Lower leg skin (tissue), 4 donors: ENCODE results near the gene LIFR. TPM values are rescaled to one million over a fixed set of nuclear protein-coding genes. Genes with fewer than 3 reads are reported as not detected.

Experiments
- DNase-seq, 2 donors: peaks; one replicate each; pipeline ENCODE4 v3.0.0-alpha.2; 2019; ENCODE audit warnings: low spot score in 2 of 2
- H3K4me3 ChIP-seq: fragments of 200-600 bp; sonication (generic); 2 replicates; pipeline ENCODE4 v1.5.1; 2017; ENCODE audit warnings: mild to moderate bottlenecking, low read depth; ENCODE audit not compliant: poor library complexity, severe bottlenecking
- POLR2A ChIP-seq, 2 donors: fragments of 450-650 bp; IDR thresholded peaks; one replicate each; pipeline ENCODE4 v1.6.1; 2016 to 2017; ENCODE audit warnings: antibody characterized with exemption in 2 of 2, mild to moderate bottlenecking in 1 of 2, moderate library complexity in 1 of 2
- WGBS, 2 donors: methylation state at CpG; one replicate each; pipeline ENCODE4 v1.1.5; 2018; 5-methylcytosine and 5-hydroxymethylcytosine counted together
- intact Hi-C: fragments of 100-400 bp; cut with DNase I; formaldehyde crosslinking; loops from one replicate; pipeline ENCODE4 v1.15.0; 2023; ENCODE audit warnings: low total_unique reads
- total RNA-seq, 4 donors: library from RNA; depleted of rRNA; stranded (reverse); fragments of >200 nt; gene quantifications; one replicate each; pipeline ENCODE4 v1.1.0, GENCODE V29; 2016
- TF ChIP-seq, protein P1 (sequence below), 3 donors: fragments of 450-650 bp; IDR thresholded peaks; one replicate each; pipeline ENCODE4 v1.5.1; 2016; ENCODE audit warnings: antibody characterized with exemption in 3 of 3, mild to moderate bottlenecking in 3 of 3, moderate library complexity in 2 of 3

LIFR gene
- total RNA-seq, 4 donors from 2014 or later, result 28.3 to 70.6 (median 42.1) TPM

DNA sequence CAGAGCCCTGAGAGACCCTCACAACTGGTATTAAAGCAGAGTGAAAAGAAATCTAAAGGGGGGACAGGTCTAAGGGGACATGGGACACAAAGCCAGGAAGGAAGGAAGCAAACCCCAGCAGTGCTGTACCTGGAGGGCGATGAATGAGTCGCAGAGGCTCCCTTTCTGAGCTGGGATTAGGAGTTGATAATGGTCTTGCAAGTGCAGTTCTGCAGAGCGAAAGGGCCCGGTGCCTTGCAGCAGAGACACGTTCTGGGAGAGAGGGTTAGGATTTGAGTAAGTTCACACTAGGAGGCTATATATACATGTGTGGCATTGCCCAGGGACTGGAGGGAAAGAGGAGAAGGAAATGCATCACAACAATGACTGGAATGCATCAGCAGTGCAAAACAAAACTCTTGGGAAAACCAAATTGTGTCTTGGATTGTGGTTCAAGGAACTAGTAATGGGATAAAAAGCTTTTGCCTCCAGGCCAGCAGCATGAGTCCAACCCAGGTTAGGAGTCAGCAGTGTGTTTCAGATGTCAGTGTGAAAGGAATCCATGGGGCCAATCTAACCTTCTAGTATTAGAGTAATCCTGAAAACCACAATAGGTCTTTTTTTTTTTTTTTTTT is 38.8 kb upstream of the LIFR start:
- WGBS, 2 donors, result 74% methylated on average over 5 of the region's 5 CpGs
- TF ChIP-seq, protein P1, sequence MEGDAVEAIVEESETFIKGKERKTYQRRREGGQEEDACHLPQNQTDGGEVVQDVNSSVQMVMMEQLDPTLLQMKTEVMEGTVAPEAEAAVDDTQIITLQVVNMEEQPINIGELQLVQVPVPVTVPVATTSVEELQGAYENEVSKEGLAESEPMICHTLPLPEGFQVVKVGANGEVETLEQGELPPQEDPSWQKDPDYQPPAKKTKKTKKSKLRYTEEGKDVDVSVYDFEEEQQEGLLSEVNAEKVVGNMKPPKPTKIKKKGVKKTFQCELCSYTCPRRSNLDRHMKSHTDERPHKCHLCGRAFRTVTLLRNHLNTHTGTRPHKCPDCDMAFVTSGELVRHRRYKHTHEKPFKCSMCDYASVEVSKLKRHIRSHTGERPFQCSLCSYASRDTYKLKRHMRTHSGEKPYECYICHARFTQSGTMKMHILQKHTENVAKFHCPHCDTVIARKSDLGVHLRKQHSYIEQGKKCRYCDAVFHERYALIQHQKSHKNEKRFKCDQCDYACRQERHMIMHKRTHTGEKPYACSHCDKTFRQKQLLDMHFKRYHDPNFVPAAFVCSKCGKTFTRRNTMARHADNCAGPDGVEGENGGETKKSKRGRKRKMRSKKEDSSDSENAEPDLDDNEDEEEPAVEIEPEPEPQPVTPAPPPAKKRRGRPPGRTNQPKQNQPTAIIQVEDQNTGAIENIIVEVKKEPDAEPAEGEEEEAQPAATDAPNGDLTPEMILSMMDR (IDR thresholded peaks at IDR 0.05), result no peak
- TF ChIP-seq POLR2A (IDR thresholded peaks at IDR 0.05), result no peak
- no peak overlapping the region for H3K4me3 ChIP-seq
- intact Hi-C loops, result no loop called here
- DNase-seq, result no peak

DNA sequence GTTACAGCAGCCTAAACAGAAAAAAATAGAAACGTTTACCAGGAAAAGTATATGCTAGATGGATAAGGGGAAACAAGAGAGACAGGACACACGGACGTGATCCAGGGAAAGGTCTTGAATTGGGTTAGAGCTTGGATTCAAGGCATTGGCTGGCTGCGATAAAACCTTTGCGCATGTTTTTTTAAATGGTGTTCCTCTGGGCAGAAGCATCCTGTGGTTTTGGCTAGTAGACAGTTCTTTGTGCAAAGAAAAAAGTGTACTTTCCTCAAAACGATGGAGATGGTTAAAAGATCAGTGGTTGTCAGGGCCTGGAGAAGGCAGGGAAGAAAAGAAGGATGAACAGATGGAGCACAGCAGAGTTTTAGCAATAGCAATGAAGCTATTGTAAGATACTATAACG is 37.5 kb upstream of the LIFR start:
- H3K4me3 ChIP-seq, result no peak overlapping the region
- WGBS, 2 donors, result 70 to 78% methylated on average over 7 of the region's 7 CpGs
- intact Hi-C loops, result no loop called here
- no peak for DNase-seq
- TF ChIP-seq, protein P1 (IDR thresholded peaks at IDR 0.05), result no peak
- TF ChIP-seq POLR2A (IDR thresholded peaks at IDR 0.05), result no peak

DNA sequence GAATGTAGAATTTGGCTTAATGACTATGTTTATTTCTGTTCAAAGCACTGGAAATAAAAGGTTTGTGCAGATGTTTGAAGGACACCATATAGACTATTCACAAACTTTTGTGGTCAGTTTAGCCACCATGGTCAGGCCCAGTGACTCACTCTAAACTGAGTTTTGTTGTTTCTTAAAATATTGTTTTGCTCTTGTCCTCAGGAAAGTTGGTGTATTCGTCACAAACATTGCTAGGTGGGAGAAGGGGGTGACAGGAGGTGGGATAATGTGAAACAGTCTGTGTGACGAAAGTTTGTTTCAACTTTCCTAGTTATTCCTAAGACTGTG is 35.0 kb upstream of the LIFR start:
- no peak for DNase-seq
- intact Hi-C loops, result no loop called here
- 83 to 94% methylated on average over 2 of the region's 2 CpGs for WGBS, 2 donors

DNA sequence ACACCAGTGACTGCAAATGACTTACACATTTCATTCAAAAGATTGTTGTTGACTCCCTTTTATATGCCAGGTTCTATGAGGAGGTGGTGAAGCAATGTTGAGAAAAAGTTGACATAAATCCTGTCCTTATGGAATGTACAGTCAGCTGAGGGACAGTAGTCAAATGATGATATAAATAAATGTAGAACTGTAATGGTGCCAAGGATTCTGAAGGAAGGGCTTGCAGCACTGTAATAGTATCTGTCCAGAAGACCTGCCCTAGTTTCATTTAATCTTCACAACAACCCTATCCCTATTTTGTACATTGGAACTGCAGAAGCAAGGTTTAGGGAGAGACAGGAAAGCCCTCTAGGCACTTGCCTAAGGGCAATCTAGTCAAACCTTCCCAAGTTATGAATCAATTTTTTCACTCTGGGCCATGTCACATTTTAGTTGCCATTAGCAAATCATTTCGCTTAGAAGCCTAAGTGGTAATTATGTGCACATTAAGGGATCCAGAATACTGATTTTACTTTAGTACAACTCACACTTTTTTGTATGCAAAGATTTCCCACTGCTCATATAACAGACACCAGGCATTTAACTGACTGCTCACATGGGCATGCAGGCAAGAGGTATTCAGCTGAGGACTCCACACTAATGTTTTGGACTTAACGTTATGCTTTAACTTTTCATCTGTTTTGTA is 34.5 kb upstream of the LIFR start:
- H3K4me3 ChIP-seq, result no peak overlapping the region
- DNase-seq, result no peak
- TF ChIP-seq, protein P1 (IDR thresholded peaks at IDR 0.05), result no peak
- no peak for TF ChIP-seq POLR2A (IDR thresholded peaks at IDR 0.05)
- intact Hi-C loops, result no loop called here
- WGBS, 2 donors, result 63 to 70% methylated on average over 2 of the region's 2 CpGs

More for the DNA sequence above, 35.0 kb upstream of the LIFR start:
- H3K4me3 ChIP-seq, result no peak overlapping the region
- TF ChIP-seq, protein P1 (IDR thresholded peaks at IDR 0.05), result no peak
- TF ChIP-seq POLR2A (IDR thresholded peaks at IDR 0.05), result no peak

DNA sequence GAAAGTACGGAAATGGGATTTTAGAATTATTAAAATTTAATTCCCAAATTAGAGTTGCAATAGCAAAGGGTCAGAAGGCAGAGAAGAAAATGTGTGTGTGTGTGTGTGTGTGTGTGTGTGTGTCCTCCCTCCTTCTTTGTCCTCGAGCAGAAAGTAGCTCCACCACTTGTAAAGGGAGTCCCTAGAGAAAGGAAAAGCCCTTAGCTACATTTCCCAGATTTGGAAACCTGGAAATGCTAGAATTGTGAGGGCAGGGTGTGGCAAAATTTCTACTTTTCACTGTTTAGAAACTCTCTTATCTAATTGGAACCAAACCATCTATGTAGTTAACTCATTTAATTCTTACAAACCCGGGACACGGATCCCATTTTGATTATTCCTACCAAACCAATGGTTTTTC is 33.2 kb upstream of the LIFR start:
- WGBS, 2 donors, result 56% methylated on average over 4 of the region's 4 CpGs
- no peak for TF ChIP-seq POLR2A (IDR thresholded peaks at IDR 0.05)
- TF ChIP-seq, protein P1 (IDR thresholded peaks at IDR 0.05), result no peak
- DNase-seq, result no peak
- intact Hi-C loops, result no loop called here
- no peak overlapping the region for H3K4me3 ChIP-seq

DNA sequence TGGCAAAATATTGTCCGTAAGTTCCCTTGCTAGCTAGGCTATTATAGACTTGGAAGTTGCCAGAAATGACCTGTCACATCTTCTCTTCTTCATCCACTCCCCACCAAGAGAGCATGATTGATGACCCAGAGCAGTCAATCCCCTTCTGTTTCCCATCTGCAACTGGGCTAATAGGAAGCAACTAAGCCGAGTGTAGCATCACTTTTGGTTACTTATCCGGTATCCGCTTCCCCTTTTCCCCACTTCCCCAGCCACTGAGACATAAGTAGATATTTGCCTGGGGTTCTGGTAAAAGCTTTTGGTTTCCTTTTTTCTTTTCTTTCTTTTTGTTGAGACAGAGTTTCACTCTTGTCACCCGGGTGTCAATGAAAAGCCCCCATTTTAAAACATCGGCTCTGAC is 29.4 kb upstream of the LIFR start:
- intact Hi-C loops, result no loop called here
- TF ChIP-seq, protein P1 (IDR thresholded peaks at IDR 0.05), result no peak
- TF ChIP-seq POLR2A (IDR thresholded peaks at IDR 0.05), result no peak
- 82 to 84% methylated on average over 6 of the region's 6 CpGs for WGBS, 2 donors
- no peak for DNase-seq
- H3K4me3 ChIP-seq, result no peak overlapping the region
